ENCODE results near the gene RASSF5.

DNA sequence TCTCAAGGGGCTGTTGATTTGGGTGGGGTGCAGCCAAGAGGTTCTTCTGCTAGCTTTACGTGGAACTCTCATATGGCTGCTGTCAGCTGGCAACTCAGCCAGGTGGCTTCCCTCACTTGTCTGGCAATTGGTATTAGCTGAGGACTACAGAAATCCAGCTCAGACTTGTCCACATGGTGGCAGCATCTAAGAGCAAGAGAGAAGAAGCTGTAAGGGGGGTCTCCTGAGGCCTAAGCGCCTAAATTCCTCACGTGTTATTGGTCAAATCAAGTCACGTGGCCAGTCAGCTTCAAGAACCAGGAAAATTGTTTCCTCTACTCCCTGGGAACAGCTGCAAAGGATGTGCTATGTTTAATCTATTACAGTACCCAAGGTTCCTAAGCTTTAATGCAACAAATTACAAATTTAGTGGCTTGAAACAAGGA is 123.8 kb downstream of the RASSF5 start:
- TF ChIP-seq, protein P1, sequence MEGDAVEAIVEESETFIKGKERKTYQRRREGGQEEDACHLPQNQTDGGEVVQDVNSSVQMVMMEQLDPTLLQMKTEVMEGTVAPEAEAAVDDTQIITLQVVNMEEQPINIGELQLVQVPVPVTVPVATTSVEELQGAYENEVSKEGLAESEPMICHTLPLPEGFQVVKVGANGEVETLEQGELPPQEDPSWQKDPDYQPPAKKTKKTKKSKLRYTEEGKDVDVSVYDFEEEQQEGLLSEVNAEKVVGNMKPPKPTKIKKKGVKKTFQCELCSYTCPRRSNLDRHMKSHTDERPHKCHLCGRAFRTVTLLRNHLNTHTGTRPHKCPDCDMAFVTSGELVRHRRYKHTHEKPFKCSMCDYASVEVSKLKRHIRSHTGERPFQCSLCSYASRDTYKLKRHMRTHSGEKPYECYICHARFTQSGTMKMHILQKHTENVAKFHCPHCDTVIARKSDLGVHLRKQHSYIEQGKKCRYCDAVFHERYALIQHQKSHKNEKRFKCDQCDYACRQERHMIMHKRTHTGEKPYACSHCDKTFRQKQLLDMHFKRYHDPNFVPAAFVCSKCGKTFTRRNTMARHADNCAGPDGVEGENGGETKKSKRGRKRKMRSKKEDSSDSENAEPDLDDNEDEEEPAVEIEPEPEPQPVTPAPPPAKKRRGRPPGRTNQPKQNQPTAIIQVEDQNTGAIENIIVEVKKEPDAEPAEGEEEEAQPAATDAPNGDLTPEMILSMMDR (IDR thresholded peaks at IDR 0.05) = peak in 2 of 3 experiments; percentile 24 to 30
- no peak for TF ChIP-seq POLR2A (IDR thresholded peaks at IDR 0.05)
